IMR-90 (cell line): Measurements from ENCODE around the gene SLC6A6. TPM values are rescaled to one million over a fixed set of nuclear protein-coding genes. Genes with fewer than 3 reads are reported as not detected.

ENCODE experiments used
- ATAC-seq: fragments of 200-7000 bp; cut with Tn5 transposase; 2 replicates; pipeline ENCODE4 v1.9.1; 2020; ENCODE audit warnings: low read depth, mild to moderate bottlenecking, moderate library complexity
- BruUV-seq: library from RNA; stranded (reverse); fragments of 400-500 nt; replicated peaks from 2 replicates; lab custom pipeline; 2021; lab: Mats Ljungman, UMichigan
- CTCF ChIA-PET: fragments of 300-600 bp; formaldehyde crosslinking; extraction: SDS; loops from one replicate; lab custom pipeline; 2021; ENCODE audit warnings: antibody characterized with exemption; lab: Yijun Ruan, JAX
- POLR2A ChIA-PET: fragments of 300-600 bp; sonication (Branson Sonifier 250); formaldehyde crosslinking; loops from one replicate; lab custom pipeline; 2022; ENCODE audit warnings: antibody characterized with exemption; ENCODE audit not compliant: unreplicated experiment; lab: Charles Lee
- DNase-seq: peaks from one replicate; pipeline ENCODE4 v3.0.0; 2013
- H2AFZ ChIP-seq: replicated peaks from 2 replicates; pipeline ENCODE3; 2013; ENCODE audit warnings: low read length, mild to moderate bottlenecking; ENCODE audit not compliant: poor library complexity
- H2AK5ac ChIP-seq: 2 replicates; pipeline ENCODE4 v1.6.1; 2013; ENCODE audit warnings: low read depth, low read length, inconsistent platforms
- H2AK9ac ChIP-seq: replicated peaks from 2 replicates; pipeline ENCODE3; 2013; ENCODE audit warnings: mild to moderate bottlenecking, low read depth, low read length, moderate library complexity; ENCODE audit not compliant: poor library complexity
- H2BK120ac ChIP-seq: 2 replicates; pipeline ENCODE4 v1.6.1; 2013; ENCODE audit warnings: low read depth, low read length, inconsistent platforms
- H2BK15ac ChIP-seq: 3 replicates; pipeline ENCODE4 v1.6.1; 2013; ENCODE audit warnings: low read depth, low read length, inconsistent platforms
- H2BK20ac ChIP-seq: 2 replicates; pipeline ENCODE4 v1.6.1; 2013; ENCODE audit warnings: low read depth, mild to moderate bottlenecking, inconsistent platforms, low read length, moderate library complexity
- H2BK5ac ChIP-seq: 2 replicates; pipeline ENCODE4 v1.6.1; 2013; ENCODE audit warnings: mild to moderate bottlenecking, low read depth, low read length, inconsistent platforms; ENCODE audit not compliant: poor library complexity, severe bottlenecking
- H3K14ac ChIP-seq: replicated peaks from 2 replicates; pipeline ENCODE4 v1.6.1; 2013; ENCODE audit warnings: low read depth, low read length, inconsistent platforms
- H3K18ac ChIP-seq: 2 replicates; pipeline ENCODE4 v1.6.1; 2013; ENCODE audit warnings: low read depth, low read length, control low read depth
- H3K23ac ChIP-seq: 2 replicates; pipeline ENCODE4 v1.6.1; 2013; ENCODE audit warnings: low read depth, low read length, inconsistent platforms
- H3K27ac ChIP-seq: 2 replicates; pipeline ENCODE4 v1.5.1; 2013; ENCODE audit warnings: mild to moderate bottlenecking, control low read depth, low read length; ENCODE audit not compliant: insufficient read depth
- H3K27me3 ChIP-seq: 2 replicates; pipeline ENCODE4 v1.6.1; 2013; ENCODE audit warnings: low read length; ENCODE audit not compliant: control insufficient read depth, insufficient read depth
- H3K36me3 ChIP-seq: 2 replicates; pipeline ENCODE4 v1.6.1; 2013; ENCODE audit warnings: low read length, mixed read lengths; ENCODE audit not compliant: control insufficient read depth, insufficient read depth
- H3K4ac ChIP-seq: 2 replicates; pipeline ENCODE4 v1.6.1; 2013; ENCODE audit warnings: low read depth, low read length, inconsistent platforms
- H3K4me1 ChIP-seq: 2 replicates; pipeline ENCODE4 v1.6.1; 2013; ENCODE audit warnings: low read length, mixed read lengths; ENCODE audit not compliant: control insufficient read depth, insufficient read depth
- H3K4me2 ChIP-seq: 2 replicates; pipeline ENCODE4 v1.6.1; 2013; ENCODE audit warnings: low read depth, mild to moderate bottlenecking, control low read depth, low read length, moderate library complexity
- H3K4me3 ChIP-seq: 2 replicates; pipeline ENCODE4 v1.5.1; 2013; ENCODE audit warnings: low read depth, mild to moderate bottlenecking, control low read depth, low read length, moderate library complexity; ENCODE audit not compliant: insufficient read depth
- H3K56ac ChIP-seq: 2 replicates; pipeline ENCODE4 v1.6.1; 2013; ENCODE audit warnings: low read length, inconsistent platforms; ENCODE audit not compliant: insufficient read depth; ENCODE audit errors: extremely low read depth
- H3K79me1 ChIP-seq, 2 experiments: 2 replicates each; pipeline ENCODE4 v1.6.1; 2013; ENCODE audit warnings: low read length in 2 of 2, inconsistent platforms in 1 of 2, low read depth in 1 of 2
- H3K9ac ChIP-seq: 2 replicates; pipeline ENCODE4 v1.6.1; 2013; ENCODE audit warnings: low read depth, low read length, control low read depth
- H3K9me1 ChIP-seq: 2 replicates; pipeline ENCODE4 v1.6.1; 2013; ENCODE audit warnings: low read length, inconsistent platforms; ENCODE audit not compliant: insufficient read depth
- H3K9me3 ChIP-seq: 2 replicates; pipeline ENCODE4 v1.6.1; 2013; ENCODE audit warnings: low read length; ENCODE audit not compliant: control insufficient read depth, insufficient read depth
- H4K20me1 ChIP-seq: 2 replicates; pipeline ENCODE4 v1.6.1; 2013; ENCODE audit warnings: low read length, inconsistent platforms; ENCODE audit not compliant: insufficient read depth
- H4K5ac ChIP-seq: 2 replicates; pipeline ENCODE4 v1.6.1; 2013; ENCODE audit warnings: mild to moderate bottlenecking, low read depth, low read length, control low read depth
- H4K8ac ChIP-seq, 2 experiments: 2 replicates each; pipeline ENCODE4 v1.6.1; 2013; ENCODE audit warnings: low read depth in 2 of 2, low read length in 2 of 2, control low read depth in 1 of 2, inconsistent platforms in 1 of 2
- H4K91ac ChIP-seq: 2 replicates; pipeline ENCODE4 v1.6.1; 2013; ENCODE audit warnings: low read depth, low read length, inconsistent platforms; ENCODE audit not compliant: insufficient read depth
- BHLHE40 ChIP-seq: fragments of 150-350 bp; IDR thresholded peaks from 2 replicates; pipeline ENCODE4 v1.6.1; 2016; ENCODE audit warnings: mild to moderate bottlenecking, low read depth, low read length
- CEBPB ChIP-seq: IDR thresholded peaks from 2 replicates; pipeline ENCODE4 v1.6.1; 2012; ENCODE audit warnings: low read depth, low read length, improper control_type of control experiment
- MAFK ChIP-seq: IDR thresholded peaks from 2 replicates; pipeline ENCODE4 v1.6.1; 2012; ENCODE audit warnings: low read depth, low read length, improper control_type of control experiment
- MAZ ChIP-seq: IDR thresholded peaks from 2 replicates; pipeline ENCODE4 v1.6.1; 2012; ENCODE audit warnings: low read depth, mild to moderate bottlenecking, low read length, improper control_type of control experiment, moderate library complexity, borderline replicate concordance
- MXI1 ChIP-seq: IDR thresholded peaks from 2 replicates; pipeline ENCODE4 v1.6.1; 2012; ENCODE audit warnings: low read depth, mild to moderate bottlenecking, low read length, moderate library complexity, borderline replicate concordance
- NFE2L2 ChIP-seq: fragments of 150-350 bp; IDR thresholded peaks from 2 replicates; pipeline ENCODE4 v1.6.1; 2016; ENCODE audit warnings: low read depth, mild to moderate bottlenecking, low read length
- POLR2A ChIP-seq: IDR thresholded peaks from 2 replicates; pipeline ENCODE4 v1.6.1; 2012; ENCODE audit warnings: mild to moderate bottlenecking, low read depth, low read length
- RAD21 ChIP-seq: IDR thresholded peaks from 2 replicates; pipeline ENCODE4 v1.6.1; 2012; ENCODE audit warnings: low read length, improper control_type of control experiment
- RCOR1 ChIP-seq: IDR thresholded peaks from 2 replicates; pipeline ENCODE4 v1.6.1; 2012; ENCODE audit warnings: mild to moderate bottlenecking, low read length, improper control_type of control experiment; ENCODE audit not compliant: insufficient replicate concordance
- RFX5 ChIP-seq: IDR thresholded peaks from 2 replicates; pipeline ENCODE4 v1.8.0; 2012; ENCODE audit warnings: low read depth, mild to moderate bottlenecking, low read length, moderate library complexity
- SMC3 ChIP-seq: fragments of 150-350 bp; IDR thresholded peaks from 2 replicates; pipeline ENCODE4 v1.6.1; 2016; ENCODE audit warnings: low read depth, mild to moderate bottlenecking, antibody characterized with exemption, low read length, moderate library complexity
- WGBS, 2 experiments: methylation state at CpG; one replicate each; pipeline versions ENCODE4 v1.1.5 to v1.1.7; 2013; ENCODE audit warnings: missing lambda C conversion rate in 2 of 2; ENCODE audit not compliant: insufficient read length in 1 of 2; ENCODE audit errors: extremely low coverage in 2 of 2; 5-methylcytosine and 5-hydroxymethylcytosine counted together
- dilution Hi-C: fragments of 300-500 bp; cut with HindIII; formaldehyde crosslinking; loops from one replicate; pipeline ENCODE4 v1.14.3; 2018; ENCODE audit warnings: low sequenced_read_pairs; ENCODE audit not compliant: unreplicated experiment
- in situ Hi-C: fragments of 300-500 bp; cut with MboI; formaldehyde crosslinking; loops from 3 replicates; pipeline ENCODE4 v1.14.3; 2019; ENCODE audit warnings: low sequenced_read_pairs, inconsistent platforms, mixed read lengths
- intact Hi-C: fragments of 100-400 bp; cut with micrococcal nuclease; formaldehyde crosslinking; loops from 2 replicates; pipeline ENCODE4 v1.10.0; 2022
- polyA plus RNA-seq, 3 experiments: library from polyadenylated mRNA; depleted of rRNA; stranded (reverse); fragments of >200 nt; gene quantifications; 2 replicates each; pipeline ENCODE4 v1.2.3, GENCODE V29; 2012; ENCODE audit warnings: low replicate concordance in 1 of 3
- total RNA-seq: library from RNA; depleted of rRNA; stranded (reverse); fragments of >200 nt; gene quantifications from 2 replicates; pipeline ENCODE4 v1.2.3, GENCODE V29; 2012
- TF ChIP-seq, protein P1 (sequence below): fragments of 150-350 bp; IDR thresholded peaks from 2 replicates; pipeline ENCODE4 v1.6.1; 2016; ENCODE audit warnings: low read depth, mild to moderate bottlenecking, low read length, moderate library complexity, borderline replicate concordance

Gene SLC6A6
- total and polyA plus RNA-seq, 2 of the 4 experiments (the other 2 are of a cell fraction), result 29.9 to 39.4 TPM

DNA sequence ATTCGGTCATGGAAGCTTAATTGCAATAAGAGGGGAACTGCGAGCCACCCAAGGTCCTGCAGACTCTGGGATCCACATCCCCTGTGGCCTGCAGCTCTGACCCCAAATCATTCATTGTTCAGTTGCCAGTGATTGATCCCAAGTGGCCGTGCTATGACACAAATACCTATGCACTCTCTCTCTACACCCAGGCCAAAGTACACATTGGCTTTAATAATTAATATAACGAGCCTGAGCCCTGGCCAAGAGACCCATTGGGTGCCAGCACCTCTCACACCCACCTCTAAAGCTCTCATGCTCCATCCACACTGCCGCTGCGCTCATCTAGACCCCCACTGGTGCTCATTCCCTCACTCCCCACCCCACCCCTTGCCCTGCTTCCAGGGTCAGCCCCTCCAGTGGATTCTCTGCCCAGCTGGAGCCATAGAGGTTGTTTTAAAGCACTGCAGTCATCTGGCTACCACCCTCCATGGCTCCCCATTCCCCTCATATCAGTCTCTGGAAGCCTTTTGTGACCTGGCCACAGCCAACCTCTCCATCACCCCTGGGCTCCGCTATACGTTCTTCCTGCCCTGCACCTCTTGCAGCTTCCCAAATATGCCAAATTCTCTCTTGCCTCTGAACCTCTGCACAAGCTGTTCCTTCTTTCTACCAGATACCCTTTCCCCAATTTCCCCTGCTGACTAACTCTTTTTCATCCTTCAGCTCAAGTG lies 37.7 kb upstream of the SLC6A6 start:
- H3K9me3 ChIP-seq, result no peaks in the 10 kb centered on the region
- DNase-seq (no peak), ATAC-seq (no peak)
- peaks cover 9% of the 10 kb centered on the region; the same call in 1 of the 2 replicates for H3K27me3 ChIP-seq
- POLR2A ChIA-PET, result no interaction called here
- no peak overlapping the region for H3K56ac ChIP-seq
- H3K36me3 ChIP-seq, result no peaks in the 10 kb centered on the region
- 96% methylated on average over 4 of the region's 8 CpGs; no CpG with 5 or more reads in 1 of the 2 experiments for WGBS, 2 experiments
- H3K18ac ChIP-seq, result no peak overlapping the region
- TF ChIP-seq RFX5 (no peak), RAD21 (no peak), POLR2A (no peak), BHLHE40 (no peak), SMC3 (no peak), MXI1 (no peak), RCOR1 (no peak), MAZ (no peak), NFE2L2 (no peak), CEBPB (no peak), MAFK (no peak)
- TF ChIP-seq, protein P1, sequence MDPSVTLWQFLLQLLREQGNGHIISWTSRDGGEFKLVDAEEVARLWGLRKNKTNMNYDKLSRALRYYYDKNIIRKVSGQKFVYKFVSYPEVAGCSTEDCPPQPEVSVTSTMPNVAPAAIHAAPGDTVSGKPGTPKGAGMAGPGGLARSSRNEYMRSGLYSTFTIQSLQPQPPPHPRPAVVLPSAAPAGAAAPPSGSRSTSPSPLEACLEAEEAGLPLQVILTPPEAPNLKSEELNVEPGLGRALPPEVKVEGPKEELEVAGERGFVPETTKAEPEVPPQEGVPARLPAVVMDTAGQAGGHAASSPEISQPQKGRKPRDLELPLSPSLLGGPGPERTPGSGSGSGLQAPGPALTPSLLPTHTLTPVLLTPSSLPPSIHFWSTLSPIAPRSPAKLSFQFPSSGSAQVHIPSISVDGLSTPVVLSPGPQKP, result no peak
- peak overlapping the region; percentile 36; the same call in 1 of the 2 replicates for H3K14ac ChIP-seq
- H3K4me1 ChIP-seq, result peaks cover 15% of the 10 kb centered on the region
- no peak overlapping the region for H4K5ac ChIP-seq
- no peaks in the 10 kb centered on the region for H3K79me1 ChIP-seq
- no peak overlapping the region for H3K4me2 ChIP-seq
- no TSS peak for BruUV-seq
- no peak overlapping the region for H2BK120ac ChIP-seq
- CTCF ChIA-PET, result no interaction called here
- H3K9ac ChIP-seq, result no peak overlapping the region
- no peak overlapping the region for H2AFZ ChIP-seq
- peaks cover 15% of the 10 kb centered on the region for H3K9me1 ChIP-seq
- no peak overlapping the region for H3K23ac ChIP-seq
- intact Hi-C loops, result no loop called here
- H2BK15ac ChIP-seq, result no peak overlapping the region
- no peak overlapping the region for H2BK5ac ChIP-seq
- H3K4ac ChIP-seq, result no peak overlapping the region; the same call in 1 of the 2 replicates
- H3K4me3 ChIP-seq, result no peak overlapping the region
- H2AK9ac ChIP-seq, result no peak overlapping the region
- no peak overlapping the region for H3K27ac ChIP-seq
- H4K91ac ChIP-seq, result no peak overlapping the region
- in situ Hi-C loops, result no loop called here
- H2BK20ac ChIP-seq, result peak overlapping the region; percentile 50
- H2AK5ac ChIP-seq, result no peak overlapping the region
- H4K8ac ChIP-seq, result no peak overlapping the region
- no peaks in the 10 kb centered on the region for H4K20me1 ChIP-seq
- dilution Hi-C loops, result no loop called here
